Kidney (tissue), 14 donors: Measurements from ENCODE around the gene ADCYAP1R1. TPM values are rescaled to one million over a fixed set of nuclear protein-coding genes. Genes with fewer than 3 reads are reported as not detected.

ENCODE experiments used
- DNase-seq, 5 donors: peaks; one replicate each; pipeline ENCODE4 v3.0.0-alpha.2; 2013 to 2020
- FAIRE-seq: peaks from 2 replicates; lab custom pipeline; 2012; peaks lifted over from hg19 to GRCh38; lab: Jason Lieb, UNC
- H3K27ac ChIP-seq, 2 donors: one replicate each; pipeline ENCODE4 v1.7.0; 2013; ENCODE audit warnings: low read depth in 2 of 2, low read length in 2 of 2, inconsistent platforms in 1 of 2
- H3K27me3 ChIP-seq: one replicate; pipeline ENCODE4 v1.7.1; 2013; ENCODE audit warnings: low read length, inconsistent platforms; ENCODE audit not compliant: control insufficient read depth, insufficient read depth
- H3K36me3 ChIP-seq, 3 donors: one replicate each; pipeline versions ENCODE4 v1.7.0 to v1.7.1; 2013; ENCODE audit warnings: low read length in 3 of 3, control low read depth in 1 of 3, inconsistent platforms in 1 of 3; ENCODE audit not compliant: insufficient read depth in 3 of 3, control insufficient read depth in 2 of 3
- H3K4me1 ChIP-seq, 3 donors: one replicate each; pipeline versions ENCODE4 v1.7.0 to v1.7.1; 2013; ENCODE audit warnings: low read length in 3 of 3, inconsistent platforms in 1 of 3, low read depth in 1 of 3; ENCODE audit not compliant: control insufficient read depth in 2 of 3, insufficient read depth in 2 of 3
- H3K4me3 ChIP-seq, 3 donors: one replicate each; pipeline versions ENCODE4 v1.7.0 to v1.8.1; 2013; ENCODE audit warnings: low read length in 3 of 3, control low read depth in 1 of 3, inconsistent platforms in 1 of 3
- H3K9ac ChIP-seq, 3 donors: one replicate each; pipeline versions ENCODE4 v1.7.0 to v1.7.1; 2013; ENCODE audit warnings: low read length in 3 of 3, control low read depth in 1 of 3, inconsistent platforms in 1 of 3
- H3K9me3 ChIP-seq, 3 donors: one replicate each; pipeline versions ENCODE4 v1.7.0 to v1.7.1; 2013; ENCODE audit warnings: low read length in 3 of 3, control low read depth in 1 of 3, inconsistent platforms in 1 of 3; ENCODE audit not compliant: control insufficient read depth in 2 of 3, insufficient read depth in 1 of 3
- CTCF ChIP-seq: IDR thresholded peaks from 3 replicates; pipeline ENCODE4 v1.5.1; 2012; ENCODE audit warnings: mild to moderate bottlenecking, moderate library complexity, borderline replicate concordance; ENCODE audit not compliant: insufficient read depth; ENCODE audit errors: extremely low read depth
- intact Hi-C: fragments of 100-400 bp; cut with DNase I; formaldehyde crosslinking; loops from one replicate; pipeline ENCODE4 v1.11.1; 2022
- polyA plus RNA-seq: library from polyadenylated mRNA; stranded (reverse); fragments of 350-450 nt; fragmentation: Illumina TruSeq; extraction: RNeasy Lipid Tissue Mini Kit (QIAGEN cat#74804); gene quantifications from one replicate; pipeline ENCODE4 v1.2.3, GENCODE V29; 2014; ENCODE audit warnings: low read depth, low replicate concordance; ENCODE audit not compliant: insufficient read depth
- total RNA-seq: library from RNA; stranded (reverse); fragmentation: NEBNext Ultra II Directional; extraction: Animal tissue kit (Norgen Biotek cat#: 25700); gene quantifications from one replicate; pipeline ENCODE4 v1.2.1, GENCODE V29; 2021
- donor health status: control.
- donor health status: control.
- donor health status: control.
- donor health status: control.
- donor health status: control.
- donor health status: DM: yes; HTN: yes; CAD: no.
- donor health status: Normal renal cell carcinoma (clear cell type).

The ADCYAP1R1 gene
- total and polyA plus RNA-seq, 2 donors from 2014 or later: not detected

GRCh38 chr7:31125171-31125570 is 73.1 kb downstream of the ADCYAP1R1 start:
- DNase-seq: no peak
- no peaks in the 10 kb centered on the region for H3K27me3 ChIP-seq
- no peak for TF ChIP-seq CTCF

GRCh38 chr7:31126976-31127375 is 74.9 kb downstream of the ADCYAP1R1 start:
- Histone ChIP-seq H3K27me3 (no peaks in the 10 kb centered on the region), H3K27ac (no peak overlapping the region), H3K36me3 (no peaks in the 10 kb centered on the region), H3K4me3 (no peak overlapping the region), H3K4me1 (no peaks in the 10 kb centered on the region), H3K9ac (no peak overlapping the region), H3K9me3 (no peaks in the 10 kb centered on the region)
- no peak for TF ChIP-seq CTCF
- intact Hi-C loops: loop anchor here (10.0 kb wide), 1 partner anchor 332 kb away; no protein-coding TSS in a partner anchor
- FAIRE-seq: no peak
- peak in 2 of 5 donors; percentile 30 to 31 for DNase-seq

More at GRCh38 chr7:31125171-31125570, 73.1 kb downstream of the ADCYAP1R1 start:
- no peaks in the 10 kb centered on the region for H3K9me3 ChIP-seq
- no peak overlapping the region for H3K9ac ChIP-seq
- FAIRE-seq: no peak
- H3K27ac ChIP-seq: no peak overlapping the region
- no peaks in the 10 kb centered on the region for H3K4me1 ChIP-seq
- intact Hi-C loops: loop anchor here (10.0 kb wide), 1 partner anchor 330 kb away; no protein-coding TSS in a partner anchor
- H3K36me3 ChIP-seq: no peaks in the 10 kb centered on the region
- H3K4me3 ChIP-seq: no peak overlapping the region

- DNase-seq (no peak), FAIRE-seq (no peak)
- H3K9me3 ChIP-seq: no peaks in the 10 kb centered on the region
- no peaks in the 10 kb centered on the region for H3K36me3 ChIP-seq
- intact Hi-C loops: loop anchor here (10.0 kb wide), 1 partner anchor 334 kb away; no protein-coding TSS in a partner anchor
- no peak overlapping the region for H3K27ac ChIP-seq
- no peak overlapping the region for H3K9ac ChIP-seq
- TF ChIP-seq CTCF: no peak
- no peaks in the 10 kb centered on the region for H3K27me3 ChIP-seq
- no peaks in the 10 kb centered on the region for H3K4me1 ChIP-seq
- no peak overlapping the region for H3K4me3 ChIP-seq
Observed at GRCh38 chr7:31129067-31129466, 77.0 kb downstream of the ADCYAP1R1 start.

- H3K4me3 ChIP-seq: no peak overlapping the region
- intact Hi-C loops: no loop called here
Observed at GRCh38 chr7:31133497-31133896, 81.4 kb downstream of the ADCYAP1R1 start.

More at GRCh38 chr7:31133497-31133896, 81.4 kb downstream of the ADCYAP1R1 start:
- Histone ChIP-seq H3K9me3 (no peaks in the 10 kb centered on the region), H3K36me3 (no peaks in the 10 kb centered on the region), H3K27me3 (no peaks in the 10 kb centered on the region), H3K4me1 (no peaks in the 10 kb centered on the region), H3K9ac (no peak overlapping the region), H3K27ac (no peak overlapping the region)
- FAIRE-seq: no peak
- TF ChIP-seq CTCF: no peak
- DNase-seq: no peak
